NOMO-1 (cell line): ENCODE data around the gene CACNA2D4.
A peak's percentile ranks its signal among the peaks of the same experiment; 100 is the strongest.

Experiments
- DNase-seq, 2 experiments: peaks; one replicate each; lab custom pipeline; 2025; ENCODE audit not compliant: unreplicated experiment in 2 of 2; lab: John Stamatoyannopoulos, UW

Gene CACNA2D4

DNA sequence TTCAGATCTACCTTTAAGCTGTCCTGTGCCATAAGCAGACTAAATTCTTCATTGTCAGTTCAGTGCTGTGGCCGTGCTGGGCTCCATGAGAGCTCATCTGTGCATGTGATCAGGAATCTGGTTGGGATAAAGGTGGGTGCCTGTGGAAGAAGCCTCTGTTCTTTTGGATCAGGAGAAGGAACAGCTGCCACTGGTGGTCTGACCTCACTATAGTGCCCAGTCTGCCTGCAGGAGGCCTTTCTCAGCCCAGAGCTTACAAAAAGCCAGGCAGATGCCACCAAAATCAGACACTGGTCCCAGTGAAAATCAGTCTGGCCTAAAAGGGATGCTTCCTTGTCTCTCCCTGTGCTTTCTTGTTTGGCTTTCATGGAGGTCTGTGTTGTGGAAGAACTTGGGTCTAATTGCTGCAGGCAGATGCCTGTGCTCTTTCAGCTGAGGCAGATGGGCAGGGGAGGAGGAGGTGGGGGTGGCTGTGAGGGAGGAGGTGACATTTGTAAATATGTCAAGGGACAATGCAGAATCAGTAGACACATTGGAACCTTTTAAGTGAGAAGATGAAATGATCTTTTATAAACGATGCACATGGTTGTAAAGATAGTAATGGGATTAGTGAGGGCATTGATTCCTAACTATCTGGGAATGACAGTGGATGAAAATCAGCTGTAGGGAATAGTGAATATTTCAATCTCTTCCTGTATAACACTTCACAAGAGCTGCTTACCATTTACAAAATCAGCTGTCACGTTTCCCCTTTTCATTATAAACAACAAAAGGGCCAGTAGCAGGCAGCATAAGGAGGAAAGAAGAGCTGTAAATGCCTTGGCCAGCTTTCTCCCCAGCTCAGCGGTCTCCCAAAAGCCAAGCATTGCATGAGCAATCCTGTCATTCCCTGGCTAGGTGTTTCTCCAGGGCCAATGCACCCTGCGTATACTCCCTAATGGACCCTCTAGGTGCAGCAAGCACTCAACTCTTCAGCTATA lies 44.6 kb downstream of the CACNA2D4 start:
- DNase-seq: no peak

DNA sequence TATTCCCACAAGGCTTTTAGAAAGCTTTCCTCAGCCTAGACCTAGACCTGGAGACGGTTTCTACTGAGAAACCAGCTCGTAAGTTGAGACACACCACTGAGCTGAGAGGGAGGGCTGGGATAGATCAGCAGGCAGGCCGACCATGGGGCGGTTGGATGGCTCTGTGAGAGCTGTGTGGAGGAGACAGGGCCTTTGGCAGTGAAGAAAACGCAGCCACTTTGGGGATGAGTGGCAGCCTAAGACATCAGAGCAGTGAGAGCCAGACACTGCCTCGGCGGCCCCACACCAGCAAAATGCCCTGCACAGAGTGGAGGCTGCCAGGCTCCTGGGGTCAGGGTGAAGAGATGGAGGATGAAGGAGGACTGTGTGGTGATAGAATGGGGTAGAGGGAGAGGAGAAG lies 46.0 kb downstream of the CACNA2D4 start:
- no peak for DNase-seq

DNA sequence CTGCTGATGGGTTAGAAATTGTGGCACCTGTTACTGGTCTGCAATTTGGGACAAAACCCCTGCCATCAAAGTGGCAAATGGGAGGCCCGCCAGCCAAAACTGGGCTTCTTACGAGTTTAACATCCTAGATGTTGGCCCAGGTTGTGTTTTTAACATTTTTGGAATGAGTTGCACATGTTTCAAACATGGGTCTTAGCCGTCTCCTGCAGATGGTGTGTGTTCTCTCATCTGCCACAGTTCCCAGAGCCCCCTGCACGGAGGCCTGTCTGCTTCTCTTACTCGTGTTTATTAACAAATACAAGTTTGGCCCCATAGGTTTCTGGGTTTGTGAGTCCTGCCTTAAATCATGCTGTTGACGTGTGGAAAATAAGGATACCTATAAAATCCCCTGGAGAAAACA lies 46.5 kb downstream of the CACNA2D4 start:
- no peak for DNase-seq

DNA sequence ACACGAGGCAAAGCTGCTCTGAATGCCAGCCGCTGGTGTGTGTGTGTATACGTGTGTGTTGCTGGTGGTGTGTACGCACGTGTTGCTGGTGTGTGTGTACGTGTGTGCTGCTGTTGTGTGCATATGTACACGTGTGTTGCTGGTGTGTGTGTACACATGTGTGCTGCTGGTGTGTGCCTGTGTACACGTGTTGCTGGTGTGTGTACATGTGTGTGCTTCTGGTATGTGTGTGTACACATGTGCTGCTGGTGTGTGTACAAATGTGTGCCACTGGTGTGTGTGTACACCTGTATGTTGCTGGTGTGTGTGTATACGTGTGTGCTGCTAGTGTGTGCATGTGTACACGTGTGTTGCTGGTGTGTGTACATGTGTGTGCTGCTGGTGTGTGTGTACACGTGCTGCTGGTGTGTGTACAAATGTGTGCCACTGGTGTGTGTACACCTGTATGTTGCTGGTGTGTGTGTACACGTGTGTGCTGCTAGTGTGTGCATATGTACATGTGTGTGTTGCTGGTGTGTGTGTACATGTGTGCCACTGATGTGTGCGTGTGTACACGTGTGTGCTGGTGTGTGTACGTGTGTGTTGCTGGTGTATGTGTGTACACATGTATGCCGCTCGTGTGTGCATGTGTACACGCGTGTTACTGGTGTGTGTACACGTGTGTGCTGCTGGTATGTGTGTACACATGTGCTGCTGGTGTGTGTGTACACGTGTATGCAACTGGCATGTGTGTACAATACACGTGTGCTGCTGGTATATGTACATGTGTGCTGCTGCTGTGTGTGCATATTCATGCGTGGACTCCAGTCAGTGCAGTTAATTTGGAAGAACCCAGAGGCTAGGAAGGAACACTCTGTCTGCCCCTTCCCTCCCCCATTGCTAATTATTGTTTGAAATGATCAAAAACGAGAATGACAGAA lies 47.2 kb downstream of the CACNA2D4 start:
- no peak for DNase-seq

DNA sequence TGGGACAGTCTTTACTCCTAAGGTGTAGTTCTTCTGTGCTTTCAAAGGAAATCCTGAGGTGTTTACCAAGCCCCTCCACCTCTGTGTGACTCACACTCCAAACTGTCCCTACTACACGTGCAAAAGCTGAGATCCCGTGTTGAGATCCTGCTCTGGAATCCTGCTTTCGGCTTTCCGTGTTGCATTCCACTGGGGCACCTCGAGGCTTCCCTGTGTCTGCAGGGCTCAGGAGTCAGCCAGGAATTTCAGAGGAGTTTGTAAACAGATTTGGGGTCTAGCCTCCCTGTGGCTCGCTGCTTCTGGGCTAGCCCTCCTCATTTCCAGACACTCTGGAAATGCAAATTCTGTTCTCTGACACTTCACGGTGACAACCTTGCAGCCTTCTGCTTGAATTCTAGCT lies 48.4 kb downstream of the CACNA2D4 start:
- no peak for DNase-seq

DNA sequence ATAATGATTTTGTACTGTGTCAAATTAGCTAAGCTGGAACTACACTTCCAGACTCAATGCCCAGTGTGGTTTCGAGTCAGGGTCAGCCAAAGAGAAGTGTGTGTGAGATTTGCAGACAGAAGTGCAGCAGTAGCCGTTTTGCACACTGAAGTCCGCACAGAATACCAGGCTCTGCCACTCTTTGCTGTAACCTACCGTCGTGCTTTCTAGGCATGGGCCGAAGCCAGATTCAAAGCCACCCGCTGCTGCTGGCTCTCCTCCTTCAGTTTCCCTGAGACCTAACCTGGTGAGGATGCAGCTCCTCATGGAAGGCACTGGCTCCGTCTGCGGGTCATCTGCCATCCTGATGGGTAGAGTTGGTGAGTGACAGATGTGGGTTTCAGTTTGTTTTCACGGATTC lies 49.3 kb downstream of the CACNA2D4 start:
- no peak for DNase-seq

DNA sequence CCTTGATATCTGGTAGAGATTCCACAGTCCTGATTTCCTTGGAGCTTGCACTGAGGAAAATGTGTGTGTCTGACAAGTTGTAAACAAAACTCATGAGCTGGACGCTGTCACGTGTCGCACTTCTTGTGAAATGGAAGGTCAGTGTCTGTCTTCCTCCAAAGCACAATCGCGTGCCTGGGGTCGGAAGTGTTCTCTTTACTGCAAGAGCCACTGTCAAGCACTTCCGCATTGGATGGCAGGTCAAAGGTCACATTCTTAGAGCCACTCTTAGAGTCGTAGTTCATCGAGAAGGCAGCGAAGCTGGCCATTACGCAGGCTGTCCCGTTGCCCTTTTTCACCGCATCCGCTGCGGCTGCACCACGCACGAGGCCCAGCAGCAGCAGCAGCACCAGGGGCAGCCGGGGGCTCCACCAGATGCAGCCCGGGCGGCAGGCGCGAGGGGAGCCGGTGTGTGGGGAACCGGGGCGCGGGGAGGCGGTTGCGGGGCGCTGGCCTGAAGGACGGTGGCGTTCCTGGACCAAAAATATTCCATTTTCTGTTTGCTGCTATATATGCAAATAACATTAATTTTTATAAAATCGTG lies 53.1 kb downstream of the CACNA2D4 start:
- DNase-seq: no peak

DNA sequence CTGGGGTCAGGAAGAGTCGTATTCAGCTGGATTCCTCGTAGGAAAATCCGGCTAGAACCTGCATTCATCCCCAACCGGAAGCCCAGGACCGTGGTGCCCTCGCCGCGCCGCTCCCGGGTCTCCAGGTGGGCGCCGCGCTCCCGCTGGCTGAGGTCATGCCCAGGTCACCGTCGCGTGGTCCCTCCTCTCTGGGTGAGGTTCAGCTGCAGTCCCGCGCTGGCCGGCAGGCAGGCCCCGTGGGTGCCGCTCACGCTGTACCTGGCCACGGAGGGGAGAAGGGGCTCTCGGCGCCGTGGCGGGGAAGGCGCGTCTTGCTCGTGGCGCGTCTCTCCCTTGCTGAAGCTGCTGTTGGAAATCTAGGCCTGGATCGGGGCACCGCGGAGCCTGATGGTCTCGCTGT lies 53.6 kb downstream of the CACNA2D4 start:
- DNase-seq: no peak

DNA sequence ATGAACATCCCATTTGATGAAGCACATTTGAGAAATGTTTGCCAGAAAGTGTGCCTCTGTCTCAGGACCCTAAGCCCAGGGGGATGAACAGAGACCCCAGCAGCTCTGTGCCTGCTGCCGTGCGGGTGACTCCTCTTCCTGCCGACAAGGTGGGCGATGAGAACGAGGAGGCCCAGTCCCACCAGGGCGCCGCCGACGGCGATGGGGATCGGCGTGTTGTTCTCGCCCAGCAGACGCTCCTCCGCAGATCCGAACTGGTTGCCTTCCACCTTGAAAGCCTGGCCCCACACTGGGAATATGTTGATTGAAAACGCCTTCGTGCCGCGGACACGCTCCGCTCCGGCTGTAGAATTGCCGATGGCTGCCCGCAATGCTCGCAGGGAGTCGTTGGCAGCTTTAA lies 54.0 kb downstream of the CACNA2D4 start:
- DNase-seq: no peak

DNA sequence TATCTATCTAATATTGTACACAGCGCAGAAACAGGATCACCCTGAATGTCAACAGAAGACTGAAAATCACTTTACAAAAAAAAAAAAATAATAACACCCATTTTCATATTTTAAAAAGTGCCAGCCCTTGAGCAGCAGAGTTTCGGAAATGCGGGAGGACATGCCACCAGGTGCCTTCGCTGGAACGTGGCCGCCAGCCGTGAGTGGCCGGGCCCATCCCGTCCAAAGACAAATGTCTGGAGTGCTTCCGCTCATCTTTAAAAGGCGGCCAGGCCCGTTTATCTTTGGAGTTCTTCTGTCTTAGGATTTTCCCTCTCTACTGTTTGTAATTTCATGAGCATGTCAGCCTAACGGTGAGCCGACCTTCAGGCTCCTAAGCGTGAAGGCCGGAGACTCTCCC lies 54.6 kb downstream of the CACNA2D4 start:
- no peak for DNase-seq

DNA sequence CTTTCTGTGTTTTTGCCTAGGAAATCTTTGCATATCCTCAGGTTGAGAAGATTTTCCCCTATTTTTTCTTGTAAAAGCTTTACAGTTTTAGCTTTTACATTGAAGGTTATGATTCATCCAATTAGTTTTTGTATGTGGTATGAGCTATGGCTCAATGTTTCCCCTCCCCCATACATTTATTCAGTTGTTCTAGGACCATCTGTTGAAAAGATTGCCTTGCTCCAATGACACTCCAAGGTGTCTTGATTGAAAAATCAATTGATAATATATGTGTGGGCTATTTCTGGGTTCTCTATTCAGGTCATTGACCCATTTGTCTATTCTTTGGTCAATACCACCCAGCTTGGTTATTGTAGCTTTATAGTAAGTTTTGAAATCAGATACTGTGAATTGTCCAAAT lies 55.5 kb downstream of the CACNA2D4 start:
- DNase-seq: no peak

DNA sequence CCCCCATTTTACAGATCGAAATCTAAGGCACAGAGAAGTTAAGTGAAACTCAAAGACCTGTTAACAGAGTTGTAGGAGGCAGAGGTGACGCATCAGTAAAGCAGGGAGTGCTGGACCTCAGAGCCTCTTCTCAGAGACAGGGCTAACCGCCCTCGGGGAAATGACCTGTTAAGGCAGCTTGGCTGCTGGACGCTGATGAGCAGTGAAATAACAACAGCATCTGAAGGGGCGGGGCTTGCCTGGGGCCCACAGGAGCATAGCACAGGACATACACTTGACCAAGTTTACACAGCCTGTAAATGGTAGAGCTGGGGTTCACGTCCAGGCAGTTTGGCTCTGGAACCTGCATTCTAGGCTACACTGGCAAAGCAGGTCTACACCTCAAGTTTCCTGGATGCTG lies 58.8 kb downstream of the CACNA2D4 start:
- DNase-seq: no peak

DNA sequence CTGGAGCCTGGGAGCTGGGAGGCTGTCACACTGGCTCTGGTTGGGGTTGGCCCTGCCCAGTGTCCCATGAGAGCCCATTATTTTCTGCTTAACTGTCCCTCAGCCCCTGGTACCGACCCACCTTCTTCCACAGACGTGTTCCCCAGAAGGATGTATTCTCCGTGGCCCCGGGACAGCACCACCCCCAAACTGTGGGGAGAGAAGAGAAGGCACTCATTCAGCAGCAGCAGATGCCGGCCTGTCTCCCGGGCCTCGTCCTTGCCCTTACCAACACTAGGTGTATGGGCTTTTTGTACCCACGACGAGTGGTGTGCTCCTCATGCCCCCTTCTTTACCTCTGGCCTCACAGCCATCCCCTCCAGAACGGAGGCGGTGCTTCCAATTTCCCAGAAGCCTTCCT lies 60.0 kb downstream of the CACNA2D4 start:
- DNase-seq: no peak

DNA sequence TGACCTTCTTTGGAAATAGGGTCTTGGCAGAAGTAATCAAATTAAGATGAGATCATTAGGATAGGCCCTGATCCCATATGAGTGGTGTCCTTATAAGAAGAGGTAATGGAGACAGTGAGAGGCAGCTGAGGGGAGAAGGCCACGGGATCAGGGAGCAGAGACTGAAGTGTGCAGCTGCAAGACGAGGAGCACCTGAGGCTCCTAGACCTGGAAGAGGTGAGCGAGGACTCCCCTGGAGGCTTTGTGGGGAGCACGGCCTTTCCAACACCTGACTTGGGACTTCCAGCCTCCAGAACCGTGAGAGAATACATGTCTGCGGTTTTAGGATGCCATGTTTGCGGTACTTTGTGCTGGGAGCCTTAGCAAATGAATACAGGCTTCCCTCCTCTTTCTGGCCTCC lies 60.6 kb downstream of the CACNA2D4 start:
- DNase-seq: no peak

DNA sequence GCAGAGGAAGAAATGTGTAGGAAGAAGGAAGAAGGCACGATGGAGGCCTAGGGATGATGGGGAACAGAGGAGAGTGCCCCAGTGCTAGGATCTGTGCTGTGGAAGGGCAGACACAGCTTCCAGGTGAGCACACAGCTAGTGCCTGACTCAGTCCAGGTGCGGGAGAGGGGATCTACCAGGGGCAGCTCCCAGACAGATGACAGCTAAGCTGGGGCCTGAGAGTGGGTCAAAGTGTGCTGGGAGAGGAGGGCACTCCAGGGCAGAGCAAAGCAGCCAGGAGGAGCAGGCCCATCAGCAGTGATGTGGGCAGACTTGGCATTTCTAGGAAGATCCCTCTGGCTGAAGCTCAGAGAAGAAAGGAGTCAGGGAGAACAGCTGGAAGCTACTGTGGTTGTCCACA lies 61.4 kb downstream of the CACNA2D4 start:
- no peak for DNase-seq

DNA sequence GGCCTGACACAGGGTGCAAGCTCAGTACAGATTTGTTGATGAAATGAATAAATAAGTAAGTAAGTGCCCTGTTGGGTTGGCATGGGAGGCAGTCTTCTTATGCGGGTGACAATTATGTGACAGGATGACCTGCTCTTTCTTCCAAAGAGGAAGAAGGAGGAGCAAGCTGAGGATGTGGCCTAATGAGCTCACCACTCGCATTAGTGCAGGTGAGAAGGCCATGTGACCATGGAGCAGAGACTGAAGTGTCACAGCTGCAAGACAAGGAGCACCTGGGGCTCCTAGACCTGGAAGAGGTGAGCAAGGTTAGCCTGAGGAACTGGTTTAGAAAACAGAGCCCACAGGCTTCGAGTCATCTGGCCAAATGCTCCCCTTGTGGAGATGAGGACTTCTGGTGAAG lies 63.2 kb downstream of the CACNA2D4 start:
- DNase-seq: no peak

DNA sequence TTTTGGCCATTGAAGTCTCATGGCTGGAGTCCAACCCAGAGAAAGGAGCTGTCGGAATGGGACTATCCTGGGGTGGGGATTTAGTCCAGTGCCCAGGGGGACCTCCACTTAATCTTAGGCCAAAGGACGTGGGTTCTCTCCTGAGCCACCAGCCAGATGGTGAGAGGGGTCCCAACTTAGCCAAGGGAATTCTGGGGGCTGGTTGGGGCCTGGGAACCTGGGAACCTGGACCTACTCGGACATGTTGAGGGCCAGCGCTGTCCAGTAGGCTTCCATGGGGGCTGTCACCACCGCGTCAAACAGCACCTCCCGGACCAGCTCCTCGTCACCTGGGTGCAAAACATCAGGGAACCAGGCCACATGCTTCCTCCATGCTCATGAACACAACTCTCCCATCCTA lies 64.7 kb downstream of the CACNA2D4 start:
- DNase-seq: no peak

DNA sequence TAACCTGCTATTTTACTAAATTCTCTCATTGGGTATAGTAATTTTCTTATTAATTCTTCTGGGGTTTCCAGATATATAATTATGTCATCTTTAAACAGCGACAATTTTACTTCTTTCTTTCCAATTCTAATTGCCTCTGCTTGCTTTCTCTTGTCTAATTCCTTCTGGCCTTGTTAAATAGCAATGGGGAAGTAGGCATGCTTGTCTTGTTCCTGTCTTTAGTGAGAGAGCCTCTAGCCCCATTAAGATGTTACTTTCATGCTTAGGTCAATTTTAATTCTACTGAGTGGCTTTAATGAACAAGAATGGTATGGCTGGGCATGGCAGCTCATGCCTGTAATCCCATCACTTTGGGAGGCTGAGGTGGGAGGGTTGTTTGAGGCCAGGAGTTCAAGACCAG lies 66.4 kb downstream of the CACNA2D4 start:
- DNase-seq: peak; percentile 11 to 51

DNA sequence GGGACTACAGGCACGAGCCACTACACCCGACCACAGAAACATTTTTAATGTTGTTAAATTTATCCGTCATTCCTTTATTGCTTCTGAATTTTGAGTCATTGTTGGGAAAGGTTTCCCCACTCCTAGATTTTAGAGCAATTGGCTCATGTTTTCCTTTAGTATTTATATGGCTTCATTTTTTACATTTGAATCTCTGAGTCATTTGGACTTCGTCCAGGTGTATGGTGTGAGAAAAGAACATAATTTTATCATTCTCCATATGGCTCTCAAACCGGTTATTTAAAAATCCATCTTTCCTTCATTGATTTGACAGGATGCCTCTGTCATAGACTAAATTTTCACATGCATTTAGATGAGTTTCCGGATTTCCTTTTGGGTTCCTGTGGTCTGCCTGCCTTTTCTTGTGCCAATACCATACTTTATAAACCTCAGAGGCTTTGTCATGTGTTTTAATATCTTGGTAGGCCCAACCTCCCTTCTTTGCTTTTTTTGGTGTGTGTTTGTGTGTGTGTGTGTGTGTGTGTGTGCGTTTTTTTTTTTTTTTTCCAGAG lies 67.2 kb downstream of the CACNA2D4 start:
- no peak for DNase-seq

DNA sequence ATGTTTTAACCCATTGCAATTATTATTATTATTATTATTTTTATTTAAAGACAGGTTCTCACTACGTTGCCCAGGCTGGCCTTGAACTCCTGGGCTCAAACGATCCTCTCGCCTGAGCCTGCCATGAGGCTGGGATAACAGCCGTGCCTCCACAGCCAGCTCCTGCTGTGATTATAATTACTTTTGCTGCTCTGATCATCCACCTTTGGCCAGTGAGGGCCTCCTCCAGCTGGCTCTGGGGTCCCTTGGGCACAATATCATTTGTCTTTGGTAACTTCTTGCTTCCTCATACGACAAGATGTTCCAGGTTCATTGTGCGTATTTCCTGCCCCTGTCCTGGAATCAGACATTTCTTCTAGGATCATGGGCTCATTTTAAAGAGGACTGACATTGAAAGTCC lies 69.7 kb downstream of the CACNA2D4 start:
- no peak for DNase-seq

DNA sequence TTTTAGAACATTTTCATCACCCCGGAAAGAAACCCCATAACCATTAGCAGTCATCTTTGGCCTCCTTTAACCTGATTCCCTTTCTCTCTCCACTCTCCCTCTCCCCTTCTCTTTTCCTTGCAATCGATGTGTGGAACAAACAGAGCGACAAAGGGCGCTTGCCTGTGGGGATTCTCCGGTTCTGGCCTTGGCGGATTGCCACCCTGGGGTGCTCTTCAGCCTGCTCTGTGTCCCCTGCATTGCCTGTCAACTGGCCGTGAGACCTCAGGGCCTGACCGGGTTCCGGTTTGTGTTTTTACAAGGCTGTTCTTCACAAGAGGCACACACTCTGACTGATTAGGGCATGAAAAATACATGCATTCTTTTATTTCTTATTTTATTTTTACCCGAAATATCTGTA lies 70.3 kb downstream of the CACNA2D4 start:
- no peak for DNase-seq
